GM12872 (cell line): ENCODE results near the gene VSIG10.

Experiments used
- CTCF ChIP-seq: IDR thresholded peaks from 3 replicates; pipeline ENCODE4 v1.5.1; 2011; ENCODE audit warnings: low read depth, mild to moderate bottlenecking, low read length, moderate library complexity; ENCODE audit not compliant: insufficient read depth

Gene VSIG10

GRCh38 chr12:118017926-118018325 lies 85.9 kb downstream of the VSIG10 start:
- no peak for TF ChIP-seq CTCF

GRCh38 chr12:118016424-118017264 lies 87.2 kb downstream of the VSIG10 start, which contains the start of gene RFC5:
RFC5 (plus strand) TSS chr12:118016703; CDS start chr12:118016828, 125 bp downstream.
- no peak for TF ChIP-seq CTCF

GRCh38 chr12:118015944-118016343 lies 87.9 kb downstream of the VSIG10 start:
- no peak for TF ChIP-seq CTCF

GRCh38 chr12:118015306-118015705 lies 88.5 kb downstream of the VSIG10 start:
- TF ChIP-seq CTCF = no peak
